Endodermal cell (in vitro differentiated cells): Measurements from ENCODE around the gene WNK2. TPM values are rescaled to one million over a fixed set of nuclear protein-coding genes. Genes with fewer than 3 reads are reported as not detected.

ENCODE experiments used
- DNase-seq: peaks from one replicate; pipeline ENCODE4 v3.0.0-alpha.2; 2017
- H3K27ac ChIP-seq: 2 replicates; pipeline ENCODE4 v1.5.1; 2013; ENCODE audit warnings: mild to moderate bottlenecking, low read depth, low read length, moderate library complexity
- H3K27me3 ChIP-seq: 2 replicates; pipeline ENCODE4 v1.6.1; 2013; ENCODE audit warnings: mild to moderate bottlenecking, low read length, moderate library complexity; ENCODE audit not compliant: insufficient read depth, control insufficient read depth, poor library complexity, severe bottlenecking
- H3K36me3 ChIP-seq: 2 replicates; pipeline ENCODE4 v1.7.0; 2013; ENCODE audit warnings: mild to moderate bottlenecking, low read length, moderate library complexity; ENCODE audit not compliant: control insufficient read depth, insufficient read depth
- H3K4me1 ChIP-seq: one replicate; pipeline ENCODE4 v1.7.0; 2013; ENCODE audit warnings: low read length; ENCODE audit not compliant: control insufficient read depth, insufficient read depth
- H3K4me3 ChIP-seq: 2 replicates; pipeline ENCODE4 v1.5.1; 2013; ENCODE audit warnings: mild to moderate bottlenecking, low read length, moderate library complexity
- H3K9ac ChIP-seq: 2 replicates; pipeline ENCODE4 v1.6.1; 2013; ENCODE audit warnings: mild to moderate bottlenecking, low read length, moderate library complexity; ENCODE audit not compliant: poor library complexity, severe bottlenecking; ENCODE audit errors: extremely low read depth
- H3K9me3 ChIP-seq: 2 replicates; pipeline ENCODE4 v1.6.1; 2013; ENCODE audit warnings: mild to moderate bottlenecking, low read length, moderate library complexity; ENCODE audit not compliant: control insufficient read depth
- H3K27ac Mint-ChIP-seq: 2 replicates; pipeline ENCODE4 v1.8.0; 2020; ENCODE audit warnings: mixed read lengths
- H3K27me3 Mint-ChIP-seq: 2 replicates; pipeline ENCODE4 v1.8.0; 2021; ENCODE audit warnings: mild to moderate bottlenecking, mixed read lengths; ENCODE audit not compliant: insufficient read depth
- H3K36me3 Mint-ChIP-seq: 2 replicates; pipeline ENCODE4 v1.8.0; 2020; ENCODE audit warnings: low read depth, mixed read lengths
- H3K4me1 Mint-ChIP-seq: 2 replicates; pipeline ENCODE4 v1.8.0; 2020; ENCODE audit warnings: mixed read lengths
- H3K4me3 Mint-ChIP-seq: 2 replicates; pipeline ENCODE4 v1.8.0; 2020; ENCODE audit warnings: mild to moderate bottlenecking, moderate library complexity, mixed read lengths
- H3K9me3 Mint-ChIP-seq: 2 replicates; pipeline ENCODE4 v1.8.0; 2020; ENCODE audit warnings: mild to moderate bottlenecking, mixed read lengths
- CTCF ChIP-seq: fragments of 200-600 bp; sonication (generic); conservative IDR thresholded peaks from 2 replicates; pipeline ENCODE4 v1.5.0; 2021; ENCODE audit warnings: antibody characterized with exemption, mild to moderate bottlenecking
- WGBS, 2 experiments: methylation state at CpG; one replicate each; pipeline versions ENCODE4 v1.1.5 to v1.1.7; 2013; ENCODE audit warnings: missing lambda C conversion rate in 2 of 2, mixed read lengths in 1 of 2; ENCODE audit not compliant: insufficient coverage in 1 of 2, insufficient read length in 1 of 2; 5-methylcytosine and 5-hydroxymethylcytosine counted together
- total RNA-seq, 2 donors: library from RNA; stranded (reverse); fragmentation: NEBNext Ultra II Directional in 1 of 2; extraction: Animal tissue kit (Norgen Biotek cat#: 25700) in 1 of 2; gene quantifications; 2 replicates in 1 of 2; 3 replicates in 1 of 2; pipeline ENCODE4 v1.2.1, GENCODE V29; 2021

Gene WNK2
- total RNA-seq, 2 donors from 2014 or later, result 46.1 to 48.8 TPM

GRCh38 chr9:93216073-93216365, 32.1 kb downstream of the WNK2 start:
- no peaks in the 10 kb centered on the region for H3K27me3 ChIP-seq
- H3K4me1 ChIP-seq, result no peaks in the 10 kb centered on the region
- H3K27ac Mint-ChIP-seq, result no peak overlapping the region
- H3K4me1 Mint-ChIP-seq, result no peaks in the 10 kb centered on the region
- no peak for TF ChIP-seq CTCF
- no peaks in the 10 kb centered on the region for H3K36me3 ChIP-seq
- no peak overlapping the region for H3K9ac ChIP-seq
- no peak overlapping the region for H3K27ac ChIP-seq
- no peak overlapping the region for H3K4me3 ChIP-seq
- H3K9me3 ChIP-seq, result peaks cover 11% of the 10 kb centered on the region
- no peak for DNase-seq
- no peaks in the 10 kb centered on the region for H3K27me3 Mint-ChIP-seq
- H3K9me3 Mint-ChIP-seq, result peaks cover 13% of the 10 kb centered on the region
- peaks cover 6% of the 10 kb centered on the region for H3K36me3 Mint-ChIP-seq
- 89 to 94% methylated on average over 1 of the region's 1 CpG for WGBS, 2 experiments
- no peak overlapping the region for H3K4me3 Mint-ChIP-seq

- WGBS, 2 experiments, result 90 to 93% methylated on average over 2 to 5 of the region's 5 CpGs
- H3K9me3 ChIP-seq, result peaks cover 11% of the 10 kb centered on the region
- H3K27me3 ChIP-seq, result no peaks in the 10 kb centered on the region
- Mint-ChIP-seq H3K9me3 (peaks cover 13% of the 10 kb centered on the region), H3K36me3 (peaks cover 6% of the 10 kb centered on the region), H3K4me3 (no peak overlapping the region), H3K27ac (no peak overlapping the region), H3K27me3 (no peaks in the 10 kb centered on the region), H3K4me1 (no peaks in the 10 kb centered on the region)
- H3K36me3 ChIP-seq, result no peaks in the 10 kb centered on the region
- no peak overlapping the region for H3K9ac ChIP-seq
- H3K27ac ChIP-seq, result no peak overlapping the region
- H3K4me3 ChIP-seq, result no peak overlapping the region
- DNase-seq, result no peak
- no peaks in the 10 kb centered on the region for H3K4me1 ChIP-seq
- TF ChIP-seq CTCF, result no peak
Observed at GRCh38 chr9:93217706-93218105, 33.8 kb downstream of the WNK2 start.

- DNase-seq, result no peak
- Mint-ChIP-seq H3K9me3 (peaks cover 13% of the 10 kb centered on the region), H3K4me1 (no peaks in the 10 kb centered on the region), H3K4me3 (no peak overlapping the region), H3K27ac (no peak overlapping the region), H3K27me3 (no peaks in the 10 kb centered on the region), H3K36me3 (peaks cover 6% of the 10 kb centered on the region)
- no peaks in the 10 kb centered on the region for H3K4me1 ChIP-seq
- no peak overlapping the region for H3K27ac ChIP-seq
- TF ChIP-seq CTCF, result no peak
- peaks cover 11% of the 10 kb centered on the region for H3K9me3 ChIP-seq
- H3K36me3 ChIP-seq, result no peaks in the 10 kb centered on the region
- H3K4me3 ChIP-seq, result no peak overlapping the region
- no peaks in the 10 kb centered on the region for H3K27me3 ChIP-seq
- WGBS, 2 experiments, result 97 to 100% methylated on average over 5 to 6 of the region's 6 CpGs
- H3K9ac ChIP-seq, result no peak overlapping the region
Observed at GRCh38 chr9:93218161-93218560, 34.2 kb downstream of the WNK2 start.
